MG63 (cell line): ENCODE data around the gene CHST1. TPM values are rescaled to one million over a fixed set of nuclear protein-coding genes. Genes with fewer than 3 reads are reported as not detected.

Experiments
- DNase-seq: peaks from one replicate; pipeline ENCODE4 v3.0.0-alpha.2; 2020
- H3K27me3 ChIP-seq: fragments of 250-450 bp; sonication (Bioruptor Pico); 2 replicates; pipeline ENCODE4 v1.5.1; 2020; ENCODE audit warnings: mild to moderate bottlenecking, moderate library complexity
- H3K36me3 ChIP-seq: fragments of 250-450 bp; sonication (Bioruptor Pico); 2 replicates; pipeline ENCODE4 v1.5.1; 2020; ENCODE audit warnings: mild to moderate bottlenecking, moderate library complexity
- H3K4me3 ChIP-seq: fragments of 250-450 bp; sonication (Bioruptor Pico); 2 replicates; pipeline ENCODE4 v1.5.1; 2020; ENCODE audit warnings: mild to moderate bottlenecking, moderate library complexity
- H3K9me3 ChIP-seq: fragments of 250-450 bp; sonication (Bioruptor Pico); 2 replicates; pipeline ENCODE4 v1.5.1; 2020; ENCODE audit warnings: mild to moderate bottlenecking, moderate library complexity
- total RNA-seq: library from RNA; depleted of rRNA; stranded (reverse); fragments of >200 nt; shearing (Covaris generic); gene quantifications from 2 replicates; pipeline ENCODE4 v1.2.3, GENCODE V29; 2014; ENCODE audit warnings: low replicate concordance; rRNA removed

The CHST1 gene
- total RNA-seq = not detected in 2 replicates

GRCh38 chr11:45665206-45665932 is at the start of gene CHST1:
TSS of gene CHST1 (minus strand) at chr11:45665622. CDS start at chr11:45650923, 14,699 bp downstream.
- peak; percentile 61 for DNase-seq
- H3K36me3 ChIP-seq = no peaks in the 10 kb centered on the region

GRCh38 chr11:45713573-45713972 is 48.2 kb upstream of the CHST1 start:
- no peaks in the 10 kb centered on the region for H3K36me3 ChIP-seq
- DNase-seq = no peak
- no peak overlapping the region for H3K4me3 ChIP-seq
- no peaks in the 10 kb centered on the region for H3K9me3 ChIP-seq
- H3K27me3 ChIP-seq = peaks cover 14% of the 10 kb centered on the region

More at GRCh38 chr11:45665206-45665932, at the start of gene CHST1:
- peaks cover 3% of the 10 kb centered on the region; the same call in 1 of the 2 replicates for H3K27me3 ChIP-seq
- H3K4me3 ChIP-seq = peak within 1 kb of the TSS; percentile 39
- H3K9me3 ChIP-seq = no peaks in the 10 kb centered on the region

GRCh38 chr11:45710561-45710960 is 45.1 kb upstream of the CHST1 start:
- no peak for DNase-seq
- Histone ChIP-seq H3K9me3 (no peaks in the 10 kb centered on the region), H3K36me3 (no peaks in the 10 kb centered on the region), H3K27me3 (peaks cover 16% of the 10 kb centered on the region), H3K4me3 (no peak overlapping the region)

GRCh38 chr11:45708887-45709663 is 43.7 kb upstream of the CHST1 start:
- Histone ChIP-seq H3K36me3 (no peaks in the 10 kb centered on the region), H3K9me3 (no peaks in the 10 kb centered on the region), H3K27me3 (peaks cover 16% of the 10 kb centered on the region), H3K4me3 (no peak overlapping the region)
- no peak for DNase-seq

- Histone ChIP-seq H3K4me3 (no peak overlapping the region), H3K36me3 (no peaks in the 10 kb centered on the region), H3K9me3 (no peaks in the 10 kb centered on the region), H3K27me3 (peaks cover 11% of the 10 kb centered on the region)
- DNase-seq = no peak
Measured at GRCh38 chr11:45704635-45705034, 39.2 kb upstream of the CHST1 start.

GRCh38 chr11:45704133-45704532 is 38.7 kb upstream of the CHST1 start:
- H3K27me3 ChIP-seq = peaks cover 6% of the 10 kb centered on the region
- DNase-seq = no peak
- H3K9me3 ChIP-seq = no peaks in the 10 kb centered on the region
- no peaks in the 10 kb centered on the region for H3K36me3 ChIP-seq
- H3K4me3 ChIP-seq = no peak overlapping the region

- no peaks in the 10 kb centered on the region for H3K36me3 ChIP-seq
- no peaks in the 10 kb centered on the region for H3K9me3 ChIP-seq
- H3K27me3 ChIP-seq = no peaks in the 10 kb centered on the region; the same call in 1 of the 2 replicates
- H3K4me3 ChIP-seq = no peak overlapping the region
- no peak for DNase-seq
Measured at GRCh38 chr11:45702511-45702910, 37.1 kb upstream of the CHST1 start.

- H3K36me3 ChIP-seq = no peaks in the 10 kb centered on the region
- H3K9me3 ChIP-seq = no peaks in the 10 kb centered on the region
- DNase-seq = no peak
- no peaks in the 10 kb centered on the region for H3K27me3 ChIP-seq
- H3K4me3 ChIP-seq = no peak overlapping the region
Measured at GRCh38 chr11:45698777-45699497, 33.5 kb upstream of the CHST1 start.

- Histone ChIP-seq H3K36me3 (no peaks in the 10 kb centered on the region), H3K27me3 (no peaks in the 10 kb centered on the region), H3K9me3 (no peaks in the 10 kb centered on the region), H3K4me3 (no peak overlapping the region)
- no peak for DNase-seq
Measured at GRCh38 chr11:45692808-45693453, 27.5 kb upstream of the CHST1 start.

GRCh38 chr11:45688472-45689033 is 23.1 kb upstream of the CHST1 start:
- H3K27me3 ChIP-seq = peaks cover 6% of the 10 kb centered on the region; the same call in 1 of the 2 replicates

GRCh38 chr11:45687836-45688235 is 22.4 kb upstream of the CHST1 start:
- H3K9me3 ChIP-seq = no peaks in the 10 kb centered on the region
- H3K4me3 ChIP-seq = no peak overlapping the region
- no peak for DNase-seq
- no peaks in the 10 kb centered on the region for H3K36me3 ChIP-seq
- H3K27me3 ChIP-seq = peaks cover 6% of the 10 kb centered on the region; the same call in 1 of the 2 replicates

More at GRCh38 chr11:45688472-45689033, 23.1 kb upstream of the CHST1 start:
- DNase-seq = no peak
- H3K36me3 ChIP-seq = no peaks in the 10 kb centered on the region
- H3K4me3 ChIP-seq = no peak overlapping the region
- H3K9me3 ChIP-seq = no peaks in the 10 kb centered on the region

GRCh38 chr11:45685964-45686537 is 20.6 kb upstream of the CHST1 start:
- DNase-seq = no peak
- no peaks in the 10 kb centered on the region for H3K36me3 ChIP-seq

GRCh38 chr11:45684440-45684839 is 19.0 kb upstream of the CHST1 start:
- no peak for DNase-seq
- Histone ChIP-seq H3K36me3 (no peaks in the 10 kb centered on the region), H3K4me3 (no peak overlapping the region), H3K27me3 (peaks cover 6% of the 10 kb centered on the region; the same call in 1 of the 2 replicates), H3K9me3 (no peaks in the 10 kb centered on the region)

More at GRCh38 chr11:45685964-45686537, 20.6 kb upstream of the CHST1 start:
- Histone ChIP-seq H3K4me3 (no peak overlapping the region), H3K9me3 (no peaks in the 10 kb centered on the region), H3K27me3 (peaks cover 6% of the 10 kb centered on the region; the same call in 1 of the 2 replicates)

- peaks cover 6% of the 10 kb centered on the region; the same call in 1 of the 2 replicates for H3K27me3 ChIP-seq
- H3K9me3 ChIP-seq = no peaks in the 10 kb centered on the region
- DNase-seq = no peak
- no peak overlapping the region for H3K4me3 ChIP-seq
- no peaks in the 10 kb centered on the region for H3K36me3 ChIP-seq
Measured at GRCh38 chr11:45683271-45684058, 18.0 kb upstream of the CHST1 start.

GRCh38 chr11:45679806-45680205 is 14.4 kb upstream of the CHST1 start:
- no peak for DNase-seq
- no peak overlapping the region for H3K4me3 ChIP-seq
- H3K9me3 ChIP-seq = no peaks in the 10 kb centered on the region
- H3K36me3 ChIP-seq = no peaks in the 10 kb centered on the region
- H3K27me3 ChIP-seq = no peaks in the 10 kb centered on the region
